ENCODE data around the gene COL5A3. TPM values are rescaled to one million over a fixed set of nuclear protein-coding genes. Genes with fewer than 3 reads are reported as not detected.

The COL5A3 gene
- polyA plus RNA-seq, 1 donor from 2014 or later, result 0.11 TPM

DNA sequence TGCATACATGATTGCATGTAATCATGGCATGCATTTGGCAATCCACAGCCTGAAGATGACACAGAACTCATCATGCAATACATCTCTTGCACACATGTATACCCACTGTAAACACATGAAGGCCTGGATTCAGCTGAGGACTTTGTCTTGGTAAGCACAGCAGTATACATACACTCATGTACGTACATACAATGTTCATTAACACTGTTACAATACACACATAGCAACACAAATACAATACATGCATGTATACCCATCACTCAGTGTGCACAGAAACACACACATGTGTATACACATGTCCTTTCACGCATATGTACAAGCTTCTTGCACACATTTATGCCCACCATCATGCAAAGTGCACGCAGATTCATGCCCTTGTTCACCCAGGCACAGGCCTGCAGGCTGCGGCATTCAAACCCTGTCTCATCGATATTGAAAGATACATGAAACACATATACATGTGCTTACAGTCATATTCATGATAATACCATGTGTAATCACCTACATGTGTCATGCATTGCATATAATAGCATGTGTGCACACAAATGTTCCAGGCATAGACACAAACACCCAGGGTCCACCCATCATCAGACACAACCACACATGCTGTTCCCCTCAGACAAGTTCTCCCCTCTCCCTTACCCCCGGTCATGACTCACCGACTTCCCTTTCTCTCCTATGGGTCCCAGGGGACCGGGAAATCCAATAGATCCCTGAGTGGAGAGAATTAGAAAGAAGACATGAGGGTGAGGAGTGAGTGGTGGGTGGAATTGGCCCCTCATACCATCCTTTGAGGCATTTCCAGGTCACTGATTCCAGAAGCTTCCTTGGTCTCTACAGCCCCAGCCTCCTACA, 28.7 kb downstream of the COL5A3 start:
- Histone ChIP-seq H3K79me2 (replicated peaks; ENCODE audit: insufficient read depth, low read length) (no peaks in the 10 kb centered on the region), H4K20me1 (ENCODE audit: insufficient read depth) (no peaks in the 10 kb centered on the region), H3K9me2 (ENCODE audit: insufficient read depth, low read length) (no peaks in the 10 kb centered on the region), H3K9me3 (ENCODE audit: low read length) (no peaks in the 10 kb centered on the region), H3K27me3 (ENCODE audit: insufficient read depth, low read depth, low read length) (no peaks in the 10 kb centered on the region), H3F3A (ENCODE audit: insufficient read depth, low read length, poor library complexity, severe bottlenecking) (no peaks in the 10 kb centered on the region), H2AFZ (ENCODE audit: low read depth, low read length) (no peak overlapping the region), H3K27ac (ENCODE audit: low read length) (no peak overlapping the region), H3K4me2 (ENCODE audit: low read length) (no peak overlapping the region), H3K36me3 (ENCODE audit: insufficient read depth, low read length) (no peaks in the 10 kb centered on the region), H3K9ac (ENCODE audit: low read length) (no peak overlapping the region), H3K4me3 (ENCODE audit: low read length) (no peak overlapping the region)
- TF ChIP-seq, protein P1, sequence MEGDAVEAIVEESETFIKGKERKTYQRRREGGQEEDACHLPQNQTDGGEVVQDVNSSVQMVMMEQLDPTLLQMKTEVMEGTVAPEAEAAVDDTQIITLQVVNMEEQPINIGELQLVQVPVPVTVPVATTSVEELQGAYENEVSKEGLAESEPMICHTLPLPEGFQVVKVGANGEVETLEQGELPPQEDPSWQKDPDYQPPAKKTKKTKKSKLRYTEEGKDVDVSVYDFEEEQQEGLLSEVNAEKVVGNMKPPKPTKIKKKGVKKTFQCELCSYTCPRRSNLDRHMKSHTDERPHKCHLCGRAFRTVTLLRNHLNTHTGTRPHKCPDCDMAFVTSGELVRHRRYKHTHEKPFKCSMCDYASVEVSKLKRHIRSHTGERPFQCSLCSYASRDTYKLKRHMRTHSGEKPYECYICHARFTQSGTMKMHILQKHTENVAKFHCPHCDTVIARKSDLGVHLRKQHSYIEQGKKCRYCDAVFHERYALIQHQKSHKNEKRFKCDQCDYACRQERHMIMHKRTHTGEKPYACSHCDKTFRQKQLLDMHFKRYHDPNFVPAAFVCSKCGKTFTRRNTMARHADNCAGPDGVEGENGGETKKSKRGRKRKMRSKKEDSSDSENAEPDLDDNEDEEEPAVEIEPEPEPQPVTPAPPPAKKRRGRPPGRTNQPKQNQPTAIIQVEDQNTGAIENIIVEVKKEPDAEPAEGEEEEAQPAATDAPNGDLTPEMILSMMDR (IDR thresholded peaks at IDR 0.05; ENCODE audit: poor library complexity, severe bottlenecking), result no peak
- no peak for TF ChIP-seq EZH2 (IDR thresholded peaks at IDR 0.05; ENCODE audit: borderline replicate concordance, insufficient read depth, low read length, poor library complexity, severe bottlenecking)
- TF ChIP-seq, protein P2, sequence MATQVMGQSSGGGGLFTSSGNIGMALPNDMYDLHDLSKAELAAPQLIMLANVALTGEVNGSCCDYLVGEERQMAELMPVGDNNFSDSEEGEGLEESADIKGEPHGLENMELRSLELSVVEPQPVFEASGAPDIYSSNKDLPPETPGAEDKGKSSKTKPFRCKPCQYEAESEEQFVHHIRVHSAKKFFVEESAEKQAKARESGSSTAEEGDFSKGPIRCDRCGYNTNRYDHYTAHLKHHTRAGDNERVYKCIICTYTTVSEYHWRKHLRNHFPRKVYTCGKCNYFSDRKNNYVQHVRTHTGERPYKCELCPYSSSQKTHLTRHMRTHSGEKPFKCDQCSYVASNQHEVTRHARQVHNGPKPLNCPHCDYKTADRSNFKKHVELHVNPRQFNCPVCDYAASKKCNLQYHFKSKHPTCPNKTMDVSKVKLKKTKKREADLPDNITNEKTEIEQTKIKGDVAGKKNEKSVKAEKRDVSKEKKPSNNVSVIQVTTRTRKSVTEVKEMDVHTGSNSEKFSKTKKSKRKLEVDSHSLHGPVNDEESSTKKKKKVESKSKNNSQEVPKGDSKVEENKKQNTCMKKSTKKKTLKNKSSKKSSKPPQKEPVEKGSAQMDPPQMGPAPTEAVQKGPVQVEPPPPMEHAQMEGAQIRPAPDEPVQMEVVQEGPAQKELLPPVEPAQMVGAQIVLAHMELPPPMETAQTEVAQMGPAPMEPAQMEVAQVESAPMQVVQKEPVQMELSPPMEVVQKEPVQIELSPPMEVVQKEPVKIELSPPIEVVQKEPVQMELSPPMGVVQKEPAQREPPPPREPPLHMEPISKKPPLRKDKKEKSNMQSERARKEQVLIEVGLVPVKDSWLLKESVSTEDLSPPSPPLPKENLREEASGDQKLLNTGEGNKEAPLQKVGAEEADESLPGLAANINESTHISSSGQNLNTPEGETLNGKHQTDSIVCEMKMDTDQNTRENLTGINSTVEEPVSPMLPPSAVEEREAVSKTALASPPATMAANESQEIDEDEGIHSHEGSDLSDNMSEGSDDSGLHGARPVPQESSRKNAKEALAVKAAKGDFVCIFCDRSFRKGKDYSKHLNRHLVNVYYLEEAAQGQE (IDR thresholded peaks at IDR 0.05; ENCODE audit: borderline replicate concordance), result no peak
- TF ChIP-seq TAF1 (IDR thresholded peaks at IDR 0.05; ENCODE audit: low read depth), result no peak
- TF ChIP-seq MXI1 (conservative IDR thresholded peaks at IDR 0.05; ENCODE audit: poor library complexity, severe bottlenecking), result no peak
- TF ChIP-seq POLR2AphosphoS5 (IDR thresholded peaks at IDR 0.05), result no peak
- TF ChIP-seq RAD21 (conservative IDR thresholded peaks at IDR 0.05), result no peak
- no peak for TF ChIP-seq EP300 (conservative IDR thresholded peaks at IDR 0.05; ENCODE audit: poor library complexity, severe bottlenecking)
- no peak for TF ChIP-seq SMC3 (conservative IDR thresholded peaks at IDR 0.05; ENCODE audit: poor library complexity)

DNA sequence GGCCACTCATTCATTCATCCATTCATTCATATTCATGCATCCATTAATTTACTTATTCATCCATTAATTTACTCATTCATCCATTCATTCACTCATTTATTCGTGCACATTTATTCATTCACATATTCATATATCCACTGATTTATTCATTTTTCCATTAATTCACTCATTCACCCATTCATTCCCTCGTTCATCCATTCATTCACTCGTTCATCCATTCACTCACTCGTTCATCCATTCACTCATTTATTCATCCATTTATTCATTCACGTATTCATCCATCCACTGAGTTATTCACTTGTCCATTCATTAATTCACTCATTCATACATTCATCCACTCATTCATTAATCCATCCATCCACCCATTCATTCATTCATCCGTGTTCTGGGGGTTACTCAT, 38.2 kb downstream of the COL5A3 start:
- no peak overlapping the region for H2AFZ ChIP-seq (ENCODE audit: low read depth, low read length)
- H3K27ac ChIP-seq (ENCODE audit: low read length), result no peak overlapping the region
- no peaks in the 10 kb centered on the region for H3K36me3 ChIP-seq (ENCODE audit: insufficient read depth, low read length)
- peaks cover 9% of the 10 kb centered on the region for H3K27me3 ChIP-seq (ENCODE audit: insufficient read depth, low read depth, low read length)
- TF ChIP-seq, protein P1 (IDR thresholded peaks at IDR 0.05; ENCODE audit: poor library complexity, severe bottlenecking), result no peak
- TF ChIP-seq, protein P2 (IDR thresholded peaks at IDR 0.05; ENCODE audit: borderline replicate concordance), result no peak
- no peak for TF ChIP-seq MXI1 (conservative IDR thresholded peaks at IDR 0.05; ENCODE audit: poor library complexity, severe bottlenecking)
- TF ChIP-seq EP300 (conservative IDR thresholded peaks at IDR 0.05; ENCODE audit: poor library complexity, severe bottlenecking), result no peak
- no peak for TF ChIP-seq EZH2 (IDR thresholded peaks at IDR 0.05; ENCODE audit: borderline replicate concordance, insufficient read depth, low read length, poor library complexity, severe bottlenecking)
- TF ChIP-seq POLR2AphosphoS5 (IDR thresholded peaks at IDR 0.05), result no peak
- TF ChIP-seq TAF1 (IDR thresholded peaks at IDR 0.05; ENCODE audit: low read depth), result no peak
- no peak for TF ChIP-seq SMC3 (conservative IDR thresholded peaks at IDR 0.05; ENCODE audit: poor library complexity)
- H3K9me3 ChIP-seq (ENCODE audit: low read length), result no peaks in the 10 kb centered on the region
- no peaks in the 10 kb centered on the region for H3F3A ChIP-seq (ENCODE audit: insufficient read depth, low read length, poor library complexity, severe bottlenecking)
- no peaks in the 10 kb centered on the region for H3K9me2 ChIP-seq (ENCODE audit: insufficient read depth, low read length)
- H4K20me1 ChIP-seq (ENCODE audit: insufficient read depth), result no peaks in the 10 kb centered on the region
- H3K4me3 ChIP-seq (ENCODE audit: low read length), result no peak overlapping the region
- no peak overlapping the region for H3K4me2 ChIP-seq (ENCODE audit: low read length)
- H3K79me2 ChIP-seq (replicated peaks; ENCODE audit: insufficient read depth, low read length), result no peaks in the 10 kb centered on the region
- no peak overlapping the region for H3K9ac ChIP-seq (ENCODE audit: low read length)

Data from neural cell (in vitro differentiated cells).